ENCODE results near the gene TGM3.

- TF ChIP-seq POLR2AphosphoS5 (IDR thresholded peaks at IDR 0.05) (no peak), EP300 (conservative IDR thresholded peaks at IDR 0.05; ENCODE audit: poor library complexity, severe bottlenecking) (no peak), EZH2 (IDR thresholded peaks at IDR 0.05; ENCODE audit: borderline replicate concordance, insufficient read depth, low read length, poor library complexity, severe bottlenecking) (no peak), CTCF (IDR thresholded peaks at IDR 0.05; ENCODE audit: poor library complexity, severe bottlenecking) (no peak), RAD21 (conservative IDR thresholded peaks at IDR 0.05) (no peak), REST (IDR thresholded peaks at IDR 0.05; ENCODE audit: borderline replicate concordance) (no peak), SMC3 (conservative IDR thresholded peaks at IDR 0.05; ENCODE audit: poor library complexity) (no peak), MXI1 (conservative IDR thresholded peaks at IDR 0.05; ENCODE audit: poor library complexity, severe bottlenecking) (no peak), TAF1 (IDR thresholded peaks at IDR 0.05; ENCODE audit: low read depth) (no peak)
Observed at GRCh38 chr20:2331106-2331505, 35.3 kb downstream of the TGM3 start.

All from neural cell (in vitro differentiated cells).